Progenitor cell of endocrine pancreas (in vitro differentiated cells): Measurements from ENCODE around the gene CCBE1. TPM values are rescaled to one million over a fixed set of nuclear protein-coding genes. Genes with fewer than 3 reads are reported as not detected.
A peak's percentile ranks its signal among the peaks of the same experiment; 100 is the strongest.

Source experiments
- DNase-seq: peaks from one replicate; pipeline ENCODE4 v3.0.0; 2021; ENCODE audit warnings: low spot score; ENCODE audit not compliant: unreplicated experiment
- H3K27ac Mint-ChIP-seq: 2 replicates; pipeline ENCODE4 v1.8.0; 2021; ENCODE audit warnings: mild to moderate bottlenecking, moderate library complexity, mixed read lengths
- H3K27me3 Mint-ChIP-seq: 2 replicates; pipeline ENCODE4 v1.8.0; 2021; ENCODE audit warnings: mixed read lengths
- H3K36me3 Mint-ChIP-seq: 2 replicates; pipeline ENCODE4 v1.8.0; 2022; ENCODE audit warnings: mixed read lengths; ENCODE audit not compliant: insufficient read depth
- H3K4me1 Mint-ChIP-seq: 2 replicates; pipeline ENCODE4 v1.8.0; 2021; ENCODE audit warnings: low read depth, mixed read lengths
- H3K4me3 Mint-ChIP-seq: 2 replicates; pipeline ENCODE4 v1.8.0; 2021; ENCODE audit warnings: low read depth, mild to moderate bottlenecking, moderate library complexity, mixed read lengths
- H3K9me3 Mint-ChIP-seq: 2 replicates; pipeline ENCODE4 v1.8.0; 2021; ENCODE audit warnings: low read depth, mixed read lengths
- total RNA-seq: library from RNA; stranded (reverse); gene quantifications from 2 replicates; pipeline ENCODE4 v1.2.1, GENCODE V29; 2021
- TF ChIP-seq, protein P1 (sequence below): fragments of 200-600 bp; sonication (generic); IDR thresholded peaks from one replicate; pipeline ENCODE4 v1.5.0; 2021; ENCODE audit warnings: antibody characterized with exemption, mild to moderate bottlenecking; ENCODE audit not compliant: unreplicated experiment

Gene CCBE1
- total RNA-seq, 1 donor from 2014 or later, result 1.2 TPM

DNA sequence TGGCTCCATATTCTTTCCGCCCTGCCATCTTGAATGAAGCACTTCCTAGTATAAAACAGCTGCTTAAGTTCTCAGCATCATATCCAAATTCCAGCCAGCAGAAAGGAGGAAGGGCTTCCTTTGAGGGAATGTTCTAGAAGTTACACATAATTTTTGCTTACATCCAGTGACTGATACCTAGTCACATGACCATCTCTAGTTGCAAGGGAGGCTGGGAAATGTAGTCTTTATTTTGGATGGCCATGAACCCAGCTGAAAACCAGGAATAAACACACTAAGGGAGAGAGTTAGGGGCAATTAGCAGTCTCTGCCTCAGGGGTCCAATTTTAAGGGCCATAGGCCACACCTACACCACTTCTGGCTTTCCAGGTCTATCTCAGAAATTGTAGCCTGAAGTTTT, 280.4 kb downstream of the CCBE1 start:
- H3K27me3 Mint-ChIP-seq, result peaks cover 21% of the 10 kb centered on the region
- H3K36me3 Mint-ChIP-seq, result no peaks in the 10 kb centered on the region
- DNase-seq, result no peak
- no peak overlapping the region for H3K27ac Mint-ChIP-seq
- H3K9me3 Mint-ChIP-seq, result no peaks in the 10 kb centered on the region
- H3K4me3 Mint-ChIP-seq, result no peak overlapping the region
- peaks cover 9% of the 10 kb centered on the region for H3K4me1 Mint-ChIP-seq
- TF ChIP-seq, protein P1, sequence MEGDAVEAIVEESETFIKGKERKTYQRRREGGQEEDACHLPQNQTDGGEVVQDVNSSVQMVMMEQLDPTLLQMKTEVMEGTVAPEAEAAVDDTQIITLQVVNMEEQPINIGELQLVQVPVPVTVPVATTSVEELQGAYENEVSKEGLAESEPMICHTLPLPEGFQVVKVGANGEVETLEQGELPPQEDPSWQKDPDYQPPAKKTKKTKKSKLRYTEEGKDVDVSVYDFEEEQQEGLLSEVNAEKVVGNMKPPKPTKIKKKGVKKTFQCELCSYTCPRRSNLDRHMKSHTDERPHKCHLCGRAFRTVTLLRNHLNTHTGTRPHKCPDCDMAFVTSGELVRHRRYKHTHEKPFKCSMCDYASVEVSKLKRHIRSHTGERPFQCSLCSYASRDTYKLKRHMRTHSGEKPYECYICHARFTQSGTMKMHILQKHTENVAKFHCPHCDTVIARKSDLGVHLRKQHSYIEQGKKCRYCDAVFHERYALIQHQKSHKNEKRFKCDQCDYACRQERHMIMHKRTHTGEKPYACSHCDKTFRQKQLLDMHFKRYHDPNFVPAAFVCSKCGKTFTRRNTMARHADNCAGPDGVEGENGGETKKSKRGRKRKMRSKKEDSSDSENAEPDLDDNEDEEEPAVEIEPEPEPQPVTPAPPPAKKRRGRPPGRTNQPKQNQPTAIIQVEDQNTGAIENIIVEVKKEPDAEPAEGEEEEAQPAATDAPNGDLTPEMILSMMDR, result no peak

DNA sequence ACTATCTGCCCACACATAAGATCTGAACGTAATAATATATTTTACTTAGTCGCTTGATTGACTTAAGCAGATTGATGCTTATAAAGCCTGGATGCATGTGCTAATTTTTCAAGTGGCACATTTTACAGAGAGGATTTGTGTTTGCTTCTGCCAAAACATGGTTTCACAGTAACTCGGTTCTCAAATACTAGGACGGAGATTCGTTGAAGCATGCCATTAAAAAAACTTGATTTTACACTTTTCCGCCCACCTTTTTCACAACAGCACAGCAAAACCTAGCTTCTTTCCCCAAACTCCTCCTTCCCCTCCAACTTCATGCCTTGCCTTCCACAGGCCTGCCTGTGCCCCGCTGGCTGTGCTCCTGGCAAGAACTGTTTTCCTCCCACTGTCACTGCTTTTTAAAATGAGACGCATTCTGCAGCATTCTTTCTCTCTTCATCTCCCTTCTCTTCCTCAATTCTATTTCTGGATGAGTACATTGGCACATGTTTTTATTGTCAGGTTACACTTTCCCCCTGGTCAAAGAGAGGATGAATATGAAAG, 283.0 kb downstream of the CCBE1 start:
- H3K9me3 Mint-ChIP-seq, result no peaks in the 10 kb centered on the region
- TF ChIP-seq, protein P1, result no peak
- peaks cover 7% of the 10 kb centered on the region for H3K4me1 Mint-ChIP-seq
- DNase-seq, result no peak
- H3K27ac Mint-ChIP-seq, result no peak overlapping the region
- no peaks in the 10 kb centered on the region for H3K36me3 Mint-ChIP-seq
- H3K27me3 Mint-ChIP-seq, result peaks cover 7% of the 10 kb centered on the region
- no peak overlapping the region for H3K4me3 Mint-ChIP-seq

DNA sequence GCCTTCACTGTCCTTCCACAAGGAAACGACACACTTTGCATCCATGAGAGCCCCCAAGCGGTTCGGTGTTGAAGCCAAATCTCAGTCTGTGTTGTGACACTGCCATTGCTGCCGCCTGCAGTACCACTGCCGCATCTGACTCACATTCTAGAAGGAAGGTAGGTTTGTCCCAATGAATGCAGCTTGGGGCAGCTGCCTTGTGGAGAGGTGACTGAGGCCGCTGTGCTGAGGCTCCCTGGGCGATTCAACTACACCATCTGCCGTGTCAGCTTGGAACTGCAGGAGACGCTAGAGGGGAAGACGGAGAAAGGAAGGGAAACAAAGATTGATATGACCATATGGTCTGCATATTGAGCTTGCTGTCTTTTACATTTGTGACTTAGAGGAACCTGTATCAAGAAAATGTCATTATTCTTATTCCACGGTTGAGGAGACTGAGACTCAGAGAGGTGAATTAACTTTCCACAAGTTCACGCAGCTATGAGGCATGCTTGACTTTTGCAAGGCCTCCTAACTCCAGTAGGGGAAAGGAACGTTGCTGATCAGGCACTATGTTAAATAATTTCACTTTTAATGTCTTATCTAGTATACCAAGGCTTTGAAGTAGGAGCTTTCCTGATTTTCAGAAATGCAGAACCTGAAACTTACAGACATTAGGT, 294.7 kb downstream of the CCBE1 start:
- Mint-ChIP-seq H3K4me1 (no peaks in the 10 kb centered on the region), H3K4me3 (no peak overlapping the region), H3K36me3 (no peaks in the 10 kb centered on the region), H3K9me3 (no peaks in the 10 kb centered on the region), H3K27ac (no peak overlapping the region), H3K27me3 (no peaks in the 10 kb centered on the region)
- peak; percentile 79 for DNase-seq
- TF ChIP-seq, protein P1, result peak; percentile 93

DNA sequence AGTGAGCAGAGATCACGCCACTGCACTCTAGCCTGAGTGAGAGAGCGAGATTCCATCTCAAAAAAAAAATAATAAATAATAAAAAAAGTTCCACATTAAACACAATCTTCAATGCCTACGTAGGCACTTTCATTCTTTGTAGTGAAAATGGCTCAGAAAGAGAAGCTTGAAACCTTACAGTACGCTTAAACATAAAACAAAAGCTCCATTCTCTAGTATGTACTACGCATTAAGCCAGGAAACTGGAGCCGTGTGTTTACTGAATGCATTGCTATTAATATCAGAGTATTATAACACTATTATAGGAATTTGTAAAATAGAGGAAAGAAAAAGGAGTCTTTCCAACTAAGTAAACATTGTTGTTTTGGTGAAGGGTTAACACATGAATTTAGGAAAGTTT, 296.8 kb downstream of the CCBE1 start:
- no peak overlapping the region for H3K27ac Mint-ChIP-seq
- TF ChIP-seq, protein P1, result no peak
- H3K27me3 Mint-ChIP-seq, result no peaks in the 10 kb centered on the region
- no peaks in the 10 kb centered on the region for H3K9me3 Mint-ChIP-seq
- no peaks in the 10 kb centered on the region for H3K36me3 Mint-ChIP-seq
- no peak overlapping the region for H3K4me3 Mint-ChIP-seq
- peaks cover 5% of the 10 kb centered on the region for H3K4me1 Mint-ChIP-seq
- no peak for DNase-seq

DNA sequence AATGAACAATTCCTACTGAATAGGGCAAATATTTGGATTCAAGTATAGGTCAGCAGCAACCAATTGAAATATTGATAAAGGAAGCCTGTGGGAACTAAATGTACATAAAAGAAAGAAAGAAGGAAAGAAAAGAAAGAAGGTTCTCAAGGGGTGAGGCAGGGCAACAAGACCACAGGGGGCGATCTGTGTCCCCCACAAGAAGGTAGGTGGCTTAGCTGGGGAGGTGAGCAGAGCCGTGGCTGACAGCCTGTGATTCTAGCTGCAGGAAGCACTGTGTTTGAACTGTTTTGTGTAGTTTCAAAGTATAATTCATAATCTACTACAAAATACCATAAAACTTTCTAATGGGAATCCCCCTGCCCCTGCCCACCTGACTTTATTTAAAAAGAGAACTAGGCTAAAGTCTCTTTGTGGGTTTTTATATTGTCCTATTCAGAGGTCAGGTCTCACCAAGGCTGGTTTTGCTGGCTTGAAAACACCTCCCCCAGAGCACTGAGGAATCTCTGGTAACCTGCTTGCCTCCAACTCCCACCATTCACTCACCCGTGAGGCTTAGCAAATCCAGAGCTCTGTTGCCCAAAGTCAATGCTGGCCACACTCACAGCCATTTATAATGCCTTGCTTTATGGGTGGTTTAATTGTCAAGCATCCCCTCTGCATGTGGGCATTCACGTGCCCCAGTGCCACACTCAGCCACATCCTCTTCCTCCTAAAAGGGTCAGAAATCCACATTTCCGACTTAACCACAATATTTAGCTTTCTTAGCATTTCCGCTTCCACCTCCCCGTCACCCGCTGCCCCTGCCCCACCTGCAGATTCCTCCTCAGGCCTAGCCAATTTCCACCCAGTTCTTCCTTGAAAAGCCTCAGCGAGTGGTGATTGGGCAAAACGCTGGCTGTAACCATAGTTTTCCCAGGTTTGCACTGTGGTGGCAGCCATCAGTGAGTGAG, 301.7 kb downstream of the CCBE1 start:
- H3K4me3 Mint-ChIP-seq, result no peak overlapping the region
- no peaks in the 10 kb centered on the region for H3K9me3 Mint-ChIP-seq
- TF ChIP-seq, protein P1, result no peak
- no peaks in the 10 kb centered on the region for H3K36me3 Mint-ChIP-seq
- no peak overlapping the region for H3K27ac Mint-ChIP-seq
- H3K27me3 Mint-ChIP-seq, result peaks cover 10% of the 10 kb centered on the region
- no peak for DNase-seq
- peaks cover 15% of the 10 kb centered on the region for H3K4me1 Mint-ChIP-seq
